ENCODE measurements around the gene FAM3B.

Gene FAM3B

GRCh38 chr21:41388259-41388658, 71.7 kb downstream of the FAM3B start:
- DNase-seq (ENCODE audit: insufficient read length, low spot score), result no peak
- TF ChIP-seq POLR2A (IDR thresholded peaks at IDR 0.05; ENCODE audit: low read depth, low read length) (no peak), SPI1 (IDR thresholded peaks at IDR 0.05; ENCODE audit: low read depth, low read length) (no peak), POLR2AphosphoS5 (IDR thresholded peaks at IDR 0.05; ENCODE audit: low read depth, low read length) (no peak), POU2F2 (IDR thresholded peaks at IDR 0.05; ENCODE audit: low read depth, low read length) (no peak)
- FAIRE-seq, result no peak

GRCh38 chr21:41390043-41390639, 73.5 kb downstream of the FAM3B start:
- TF ChIP-seq POU2F2 (IDR thresholded peaks at IDR 0.05; ENCODE audit: low read depth, low read length) (no peak), POLR2A (IDR thresholded peaks at IDR 0.05; ENCODE audit: low read depth, low read length) (0 out of 2 replicates have a peak, but pooled peaks have one; percentile 22), TAF1 (IDR thresholded peaks at IDR 0.05; ENCODE audit: low read depth, low read length) (no peak)
- no peak for DNase-seq (ENCODE audit: insufficient read length, low spot score)
- FAIRE-seq, result no peak

GRCh38 chr21:41393876-41394465, 77.4 kb downstream of the FAM3B start:
- FAIRE-seq (no peak), DNase-seq (ENCODE audit: insufficient read length, low spot score) (no peak)
- TF ChIP-seq POLR2A (IDR thresholded peaks at IDR 0.05; ENCODE audit: low read depth, low read length), result no peak
- TF ChIP-seq PAX5 (IDR thresholded peaks at IDR 0.05; ENCODE audit: insufficient read depth, low read length, severe bottlenecking), result no peak
- TF ChIP-seq POU2F2 (IDR thresholded peaks at IDR 0.05; ENCODE audit: low read depth, low read length), result no peak

GRCh38 chr21:41396558-41397075, 80.0 kb downstream of the FAM3B start:
- DNase-seq (ENCODE audit: insufficient read length, low spot score), result no peak
- no peak for TF ChIP-seq POLR2AphosphoS5 (IDR thresholded peaks at IDR 0.05; ENCODE audit: low read depth, low read length)
- no peak for TF ChIP-seq SPI1 (IDR thresholded peaks at IDR 0.05; ENCODE audit: low read depth, low read length)
- TF ChIP-seq POU2F2 (IDR thresholded peaks at IDR 0.05; ENCODE audit: low read depth, low read length), result no peak
- TF ChIP-seq PAX5 (IDR thresholded peaks at IDR 0.05; ENCODE audit: insufficient read depth, low read length, severe bottlenecking), result no peak
- no peak for TF ChIP-seq TAF1 (IDR thresholded peaks at IDR 0.05; ENCODE audit: low read depth, low read length)
- no peak for TF ChIP-seq POLR2A (IDR thresholded peaks at IDR 0.05; ENCODE audit: low read depth, low read length)
- no peak for FAIRE-seq

GRCh38 chr21:41397471-41397891, 80.9 kb downstream of the FAM3B start:
- DNase-seq (ENCODE audit: insufficient read length, low spot score) (no peak), FAIRE-seq (no peak)
- no peak for TF ChIP-seq SPI1 (IDR thresholded peaks at IDR 0.05; ENCODE audit: low read depth, low read length)
- TF ChIP-seq PAX5 (IDR thresholded peaks at IDR 0.05; ENCODE audit: insufficient read depth, low read length, severe bottlenecking), result no peak
- TF ChIP-seq POU2F2 (IDR thresholded peaks at IDR 0.05; ENCODE audit: low read depth, low read length), result peak; percentile 26; the same call in 1 of the 2 replicates
- TF ChIP-seq POLR2AphosphoS5 (IDR thresholded peaks at IDR 0.05; ENCODE audit: low read depth, low read length), result no peak
- TF ChIP-seq POLR2A (IDR thresholded peaks at IDR 0.05; ENCODE audit: low read depth, low read length), result no peak
- TF ChIP-seq TAF1 (IDR thresholded peaks at IDR 0.05; ENCODE audit: low read depth, low read length), result no peak

GRCh38 chr21:41398251-41398650, 81.7 kb downstream of the FAM3B start:
- no peak for FAIRE-seq

GRCh38 chr21:41398831-41399230, 82.2 kb downstream of the FAM3B start:
- no peak for FAIRE-seq
- no peak for TF ChIP-seq POU2F2 (IDR thresholded peaks at IDR 0.05; ENCODE audit: low read depth, low read length)
- TF ChIP-seq SPI1 (IDR thresholded peaks at IDR 0.05; ENCODE audit: low read depth, low read length), result no peak
- no peak for TF ChIP-seq TAF1 (IDR thresholded peaks at IDR 0.05; ENCODE audit: low read depth, low read length)
- no peak for TF ChIP-seq PAX5 (IDR thresholded peaks at IDR 0.05; ENCODE audit: insufficient read depth, low read length, severe bottlenecking)
- no peak for TF ChIP-seq POLR2AphosphoS5 (IDR thresholded peaks at IDR 0.05; ENCODE audit: low read depth, low read length)
- TF ChIP-seq POLR2A (IDR thresholded peaks at IDR 0.05; ENCODE audit: low read depth, low read length), result no peak
- DNase-seq (ENCODE audit: insufficient read length, low spot score), result no peak

More at GRCh38 chr21:41398251-41398650, 81.7 kb downstream of the FAM3B start:
- TF ChIP-seq POLR2AphosphoS5 (IDR thresholded peaks at IDR 0.05; ENCODE audit: low read depth, low read length) (no peak), PAX5 (IDR thresholded peaks at IDR 0.05; ENCODE audit: insufficient read depth, low read length, severe bottlenecking) (no peak), POLR2A (IDR thresholded peaks at IDR 0.05; ENCODE audit: low read depth, low read length) (no peak), SPI1 (IDR thresholded peaks at IDR 0.05; ENCODE audit: low read depth, low read length) (no peak), POU2F2 (IDR thresholded peaks at IDR 0.05; ENCODE audit: low read depth, low read length) (no peak), TAF1 (IDR thresholded peaks at IDR 0.05; ENCODE audit: low read depth, low read length) (no peak)
- DNase-seq (ENCODE audit: insufficient read length, low spot score), result no peak

GRCh38 chr21:41399246-41399800, 82.7 kb downstream of the FAM3B start:
- FAIRE-seq (no peak), DNase-seq (ENCODE audit: insufficient read length, low spot score) (no peak)
- TF ChIP-seq POLR2AphosphoS5 (IDR thresholded peaks at IDR 0.05; ENCODE audit: low read depth, low read length), result peak; percentile 57; the same call in 1 of the 2 replicates
- TF ChIP-seq PAX5 (IDR thresholded peaks at IDR 0.05; ENCODE audit: insufficient read depth, low read length, severe bottlenecking), result no peak

GRCh38 chr21:41402231-41402630, 85.6 kb downstream of the FAM3B start:
- TF ChIP-seq SPI1 (IDR thresholded peaks at IDR 0.05; ENCODE audit: low read depth, low read length), result no peak
- TF ChIP-seq PAX5 (IDR thresholded peaks at IDR 0.05; ENCODE audit: insufficient read depth, low read length, severe bottlenecking), result no peak
- TF ChIP-seq POLR2A (IDR thresholded peaks at IDR 0.05; ENCODE audit: low read depth, low read length), result no peak
- TF ChIP-seq TAF1 (IDR thresholded peaks at IDR 0.05; ENCODE audit: low read depth, low read length), result no peak
- TF ChIP-seq POU2F2 (IDR thresholded peaks at IDR 0.05; ENCODE audit: low read depth, low read length), result no peak
- no peak for TF ChIP-seq POLR2AphosphoS5 (IDR thresholded peaks at IDR 0.05; ENCODE audit: low read depth, low read length)
- FAIRE-seq (no peak), DNase-seq (ENCODE audit: insufficient read length, low spot score) (no peak)

- DNase-seq (ENCODE audit: insufficient read length, low spot score), result no peak
- no peak for TF ChIP-seq PAX5 (IDR thresholded peaks at IDR 0.05; ENCODE audit: insufficient read depth, low read length, severe bottlenecking)
- no peak for TF ChIP-seq POU2F2 (IDR thresholded peaks at IDR 0.05; ENCODE audit: low read depth, low read length)
- peak; percentile 38; the same call in 1 of the 2 replicates for TF ChIP-seq POLR2A (IDR thresholded peaks at IDR 0.05; ENCODE audit: low read depth, low read length)
- TF ChIP-seq SPI1 (IDR thresholded peaks at IDR 0.05; ENCODE audit: low read depth, low read length), result no peak
- TF ChIP-seq POLR2AphosphoS5 (IDR thresholded peaks at IDR 0.05; ENCODE audit: low read depth, low read length), result peak; percentile 44; the same call in 1 of the 2 replicates
- no peak for TF ChIP-seq TAF1 (IDR thresholded peaks at IDR 0.05; ENCODE audit: low read depth, low read length)
- FAIRE-seq, result no peak
Measured at GRCh38 chr21:41402796-41403195, 86.2 kb downstream of the FAM3B start.

All from GM12891 (cell line).